ENCODE results near the gene NAXD. TPM values are rescaled to one million over a fixed set of nuclear protein-coding genes. Genes with fewer than 3 reads are reported as not detected.
"Not testable (repeated sequence)": the region's sequence is repeated elsewhere in the genome, so short reads cannot be mapped to it uniquely, and the experiment has no call there.

NAXD gene
- polyA plus RNA-seq, 3 donors = 41.8 to 47.1 (median 45.1) TPM

GRCh38 chr13:110662091-110662490 is 46.7 kb downstream of the NAXD start:
- no peak for DNase-seq

- no peak for DNase-seq
Observed at GRCh38 chr13:110662777-110663443, 47.6 kb downstream of the NAXD start.

- DNase-seq = no peak
Observed at GRCh38 chr13:110663491-110663890, 48.1 kb downstream of the NAXD start.

GRCh38 chr13:110664041-110664440 is 48.7 kb downstream of the NAXD start:
- no peak for DNase-seq

- DNase-seq = no peak
Observed at GRCh38 chr13:110664673-110665072, 49.3 kb downstream of the NAXD start.

GRCh38 chr13:110665491-110666254 is 50.3 kb downstream of the NAXD start:
- DNase-seq = no peak

- no peak for DNase-seq
Observed at GRCh38 chr13:110666255-110666533, 50.8 kb downstream of the NAXD start.

GRCh38 chr13:110669036-110669435 is 53.7 kb downstream of the NAXD start:
- DNase-seq = no peak

GRCh38 chr13:110669814-110670213 is 54.5 kb downstream of the NAXD start:
- not testable (repeated sequence) for DNase-seq

GRCh38 chr13:110676595-110677587 is 61.5 kb downstream of the NAXD start:
- no peak for DNase-seq

- no peak for DNase-seq
Observed at GRCh38 chr13:110677731-110678545, 62.6 kb downstream of the NAXD start.

- DNase-seq = no peak
Observed at GRCh38 chr13:110680852-110681251, 65.5 kb downstream of the NAXD start.

GRCh38 chr13:110681868-110682550 is 66.7 kb downstream of the NAXD start:
- no peak for DNase-seq

GRCh38 chr13:110682746-110683145 is 67.4 kb downstream of the NAXD start:
- no peak for DNase-seq

GRCh38 chr13:110683203-110683883 is 68.0 kb downstream of the NAXD start:
- DNase-seq = no peak

GRCh38 chr13:110683921-110684320 is 68.6 kb downstream of the NAXD start:
- DNase-seq = no peak

- DNase-seq = no peak
Observed at GRCh38 chr13:110684388-110685056, 69.2 kb downstream of the NAXD start.

- DNase-seq = no peak
Observed at GRCh38 chr13:110685305-110686020, 70.1 kb downstream of the NAXD start.

GRCh38 chr13:110687736-110688135 is 72.4 kb downstream of the NAXD start:
- DNase-seq = no peak
